HG03558 (cell line): ENCODE measurements around the gene ARHGEF40.
"Not testable (repeated sequence)": the region's sequence is repeated elsewhere in the genome, so short reads cannot be mapped to it uniquely, and the experiment has no call there.

Experiments
- ATAC-seq: cut with Tn5 transposase; IDR thresholded peaks from one replicate; pipeline ENCODE4 v1.9.1; 2021; ENCODE audit warnings: moderate number of reproducible peaks; ENCODE audit not compliant: unreplicated experiment; ENCODE audit errors: extremely low read depth

ARHGEF40 gene

DNA sequence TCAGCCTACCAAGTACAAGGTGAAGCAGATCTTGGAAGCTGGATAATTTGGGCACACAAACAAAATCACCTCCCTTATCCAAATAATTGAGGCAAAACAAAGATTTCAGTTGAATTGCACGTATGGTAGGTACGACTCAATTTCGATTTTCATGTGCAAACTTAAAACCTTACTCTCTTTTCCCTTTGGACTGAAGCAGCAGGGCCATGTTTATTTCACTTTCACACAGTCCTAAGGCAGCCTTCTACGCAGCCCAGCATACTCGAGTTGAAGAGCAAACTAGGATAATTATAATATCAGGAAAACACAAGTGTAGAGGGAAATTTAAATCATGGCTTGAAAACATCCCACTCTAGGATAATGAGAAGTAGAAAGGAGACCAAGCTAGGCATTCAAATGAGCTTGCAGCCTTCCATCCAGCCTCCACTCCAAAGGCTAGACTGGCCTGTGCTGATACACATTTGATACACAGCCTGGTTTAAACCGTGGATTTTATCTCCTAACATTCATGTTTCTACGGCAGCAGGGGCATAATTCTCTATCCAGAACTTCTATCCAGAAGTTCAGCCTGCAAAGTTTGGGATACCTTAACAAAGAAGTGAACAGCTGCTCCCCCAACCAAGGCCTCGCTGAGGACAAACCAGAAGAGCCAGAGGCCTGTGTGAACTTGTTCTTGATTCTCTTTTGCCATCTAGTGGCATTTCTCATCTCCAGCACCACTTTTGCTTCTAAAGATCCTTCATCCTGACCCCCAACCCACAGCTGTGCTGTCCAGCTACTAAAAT, 30.3 kb upstream of the ARHGEF40 start:
- no peak for ATAC-seq

DNA sequence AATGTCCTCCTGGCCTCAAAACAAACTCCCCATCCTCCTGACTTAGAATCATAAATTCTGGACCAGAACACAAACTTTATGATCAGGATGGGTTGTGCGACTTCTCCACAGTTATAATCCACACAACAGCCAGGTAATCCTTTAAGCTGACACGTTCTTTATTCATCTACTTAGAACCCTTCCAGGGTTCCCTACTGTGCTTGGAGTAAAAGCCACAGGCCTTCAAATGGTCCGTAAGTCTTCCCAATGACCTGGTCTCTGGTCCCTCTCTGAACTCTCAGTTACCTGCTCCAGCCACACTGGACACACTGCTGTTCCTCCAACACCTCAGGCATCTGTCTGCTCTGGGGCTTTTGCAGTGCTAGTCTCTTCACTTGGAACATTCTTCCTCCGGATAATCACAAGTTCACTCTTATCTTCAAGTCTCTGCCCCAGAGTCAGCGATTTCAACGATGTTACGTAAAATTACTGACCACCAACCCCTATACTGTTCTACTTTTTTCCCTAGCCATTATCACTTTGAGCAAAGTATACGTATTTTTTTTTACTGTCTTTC, 29.7 kb upstream of the ARHGEF40 start:
- no peak for ATAC-seq

DNA sequence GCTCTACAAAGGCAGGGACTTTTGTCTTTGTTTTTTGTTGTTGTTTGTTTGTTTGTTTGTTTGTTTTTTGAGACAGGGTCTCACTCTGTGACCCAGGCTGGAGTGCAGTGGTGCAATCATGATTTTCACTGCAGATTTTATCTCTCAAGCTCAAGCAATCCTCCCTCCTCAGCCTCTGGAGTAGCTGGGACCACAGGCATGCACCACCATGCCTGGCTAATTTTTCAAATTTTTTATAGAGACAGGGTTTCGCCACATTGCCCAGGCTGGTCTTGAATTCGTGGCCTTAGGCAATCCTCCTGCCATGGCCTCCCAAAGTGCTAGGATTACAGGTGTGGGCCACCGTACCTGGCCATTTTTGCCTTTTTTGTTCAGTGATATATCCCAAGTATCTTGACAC, 29.2 kb upstream of the ARHGEF40 start:
- not testable (repeated sequence) for ATAC-seq

DNA sequence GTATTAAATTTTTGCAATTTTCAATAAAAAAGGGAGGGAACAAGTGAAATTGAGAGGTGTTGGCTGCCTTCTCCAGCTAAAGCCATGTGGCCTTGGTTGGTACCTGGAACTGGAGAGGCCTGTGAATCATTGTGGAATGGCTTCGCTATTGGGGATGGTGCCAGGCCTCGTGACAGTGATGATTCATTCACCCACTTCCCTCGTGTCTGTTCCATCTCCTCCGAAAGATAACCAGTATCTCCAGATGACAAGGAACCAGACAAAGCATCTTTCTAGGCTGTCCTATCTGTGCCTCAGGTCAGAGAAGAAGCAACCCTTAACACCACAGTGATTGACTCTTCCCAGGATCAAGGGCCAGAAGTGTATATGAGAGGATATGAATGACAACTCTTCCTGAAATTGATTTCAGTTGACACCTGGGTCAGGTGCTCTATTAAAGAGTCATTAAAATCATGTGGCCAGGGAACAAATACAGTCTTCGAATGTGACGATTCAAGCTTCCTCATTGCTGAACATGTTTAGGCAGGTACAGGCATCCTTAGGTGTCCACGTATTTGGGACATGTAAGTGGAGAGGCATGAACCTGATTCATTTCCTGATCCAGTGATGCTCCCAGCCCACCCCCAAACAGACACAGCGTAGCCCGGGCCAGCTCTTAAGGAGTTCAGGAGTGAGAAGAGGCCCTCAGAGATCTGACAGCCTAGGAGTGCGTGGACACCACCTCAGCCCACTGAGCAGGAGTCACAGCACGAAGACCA, 28.2 kb upstream of the ARHGEF40 start, which contains the start of gene RNASE7:
TSS of gene RNASE7 (plus strand) at position 687 of the 758 bp plus-strand sequence. CDS start 631 bp downstream, outside the sequence.
- no peak for ATAC-seq

DNA sequence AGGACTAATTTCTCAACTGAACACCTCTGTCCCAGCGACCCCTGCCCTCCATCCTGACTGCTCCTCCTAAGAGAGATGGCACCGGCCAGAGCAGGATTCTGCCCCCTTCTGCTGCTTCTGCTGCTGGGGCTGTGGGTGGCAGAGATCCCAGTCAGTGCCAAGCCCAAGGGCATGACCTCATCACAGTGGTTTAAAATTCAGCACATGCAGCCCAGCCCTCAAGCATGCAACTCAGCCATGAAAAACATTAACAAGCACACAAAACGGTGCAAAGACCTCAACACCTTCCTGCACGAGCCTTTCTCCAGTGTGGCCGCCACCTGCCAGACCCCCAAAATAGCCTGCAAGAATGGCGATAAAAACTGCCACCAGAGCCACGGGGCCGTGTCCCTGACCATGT, 27.2 kb upstream of the ARHGEF40 start:
- no peak for ATAC-seq

DNA sequence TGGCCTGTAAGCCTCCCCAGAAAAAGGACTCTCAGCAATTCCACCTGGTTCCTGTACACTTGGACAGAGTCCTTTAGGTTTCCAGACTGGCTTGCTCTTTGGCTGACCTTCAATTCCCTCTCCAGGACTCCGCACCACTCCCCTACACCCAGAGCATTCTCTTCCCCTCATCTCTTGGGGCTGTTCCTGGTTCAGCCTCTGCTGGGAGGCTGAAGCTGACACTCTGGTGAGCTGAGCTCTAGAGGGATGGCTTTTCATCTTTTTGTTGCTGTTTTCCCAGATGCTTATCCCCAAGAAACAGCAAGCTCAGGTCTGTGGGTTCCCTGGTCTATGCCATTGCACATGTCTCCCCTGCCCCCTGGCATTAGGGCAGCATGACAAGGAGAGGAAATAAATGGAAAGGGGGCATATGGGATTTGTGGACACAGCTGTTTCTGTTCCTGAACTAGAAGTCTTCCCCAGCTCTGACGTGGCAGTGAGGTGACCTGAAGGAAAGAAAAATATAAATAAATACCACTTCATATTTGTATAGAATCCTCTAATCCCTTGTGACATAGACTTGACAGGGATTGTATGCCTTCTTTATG, 26.6 kb upstream of the ARHGEF40 start:
- ATAC-seq, result no peak

DNA sequence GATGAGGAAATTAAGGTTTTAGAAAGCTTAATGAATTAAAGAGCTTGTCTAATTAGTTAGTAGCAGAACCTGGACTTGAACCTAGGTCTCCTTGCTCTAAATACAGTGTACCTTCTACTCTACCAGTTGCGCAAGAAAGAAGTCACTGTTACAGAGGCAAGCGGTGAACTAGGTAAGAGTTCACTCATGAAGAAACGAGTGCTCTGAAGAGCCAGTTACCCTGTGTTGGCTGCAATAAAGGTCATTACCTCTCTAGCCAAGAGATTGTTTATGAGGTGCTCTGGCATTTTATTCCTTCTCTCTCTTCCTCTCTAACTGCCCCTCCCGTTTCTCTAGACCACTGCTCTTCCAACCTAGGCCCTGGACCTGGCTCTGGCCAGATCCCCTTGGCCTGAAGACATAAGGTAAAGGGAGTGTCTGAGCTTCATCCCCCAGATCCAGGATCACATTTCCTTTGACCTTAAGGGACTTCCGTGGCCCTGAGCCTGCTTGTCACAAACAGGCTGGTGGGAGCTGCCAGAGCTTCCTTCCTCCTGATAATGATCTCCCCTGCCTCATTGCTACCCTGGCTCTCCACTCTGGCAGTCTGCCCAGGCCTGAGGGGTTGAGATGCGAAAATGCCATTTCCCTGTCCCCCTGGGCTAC, 26.0 kb upstream of the ARHGEF40 start:
- no peak for ATAC-seq

DNA sequence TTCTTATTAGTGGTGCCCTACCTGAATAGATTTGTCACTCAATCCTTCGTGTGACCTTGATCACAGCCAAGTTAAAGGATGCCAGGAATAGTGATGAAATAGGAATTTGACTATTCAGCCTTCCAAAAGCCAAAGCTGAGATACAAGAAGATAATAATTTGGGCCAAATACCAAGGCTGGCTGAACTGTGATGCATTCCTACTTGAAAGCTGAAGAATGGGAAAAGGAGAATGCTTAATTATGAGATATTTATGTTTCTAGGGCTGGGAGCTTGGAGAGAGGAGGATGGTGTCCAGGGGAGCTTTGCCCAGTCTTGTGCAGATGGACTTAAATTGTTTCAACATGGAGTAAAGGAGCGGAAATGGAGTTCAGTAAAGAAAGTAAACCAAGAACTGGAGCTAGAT, 22.7 kb upstream of the ARHGEF40 start:
- no peak for ATAC-seq

DNA sequence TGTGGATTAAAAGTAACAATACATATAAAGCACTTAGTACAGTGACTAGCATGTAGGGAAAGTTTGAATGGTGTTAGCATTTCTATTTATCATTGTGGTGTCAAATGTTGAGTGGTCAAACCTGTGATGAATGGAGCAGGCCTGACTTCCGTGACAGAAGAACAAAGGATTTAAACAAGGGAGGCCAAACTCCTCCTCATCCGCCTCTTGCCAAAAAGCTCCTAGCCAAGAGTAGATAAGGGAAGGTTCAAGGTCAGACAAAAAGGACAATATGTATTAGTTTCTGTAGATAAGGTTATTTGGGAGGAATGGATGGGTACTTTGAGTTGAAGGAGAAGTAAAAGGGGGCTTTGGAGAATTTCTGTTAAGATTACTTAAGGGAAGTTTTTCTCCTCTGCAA, 21.5 kb upstream of the ARHGEF40 start:
- no peak for ATAC-seq

DNA sequence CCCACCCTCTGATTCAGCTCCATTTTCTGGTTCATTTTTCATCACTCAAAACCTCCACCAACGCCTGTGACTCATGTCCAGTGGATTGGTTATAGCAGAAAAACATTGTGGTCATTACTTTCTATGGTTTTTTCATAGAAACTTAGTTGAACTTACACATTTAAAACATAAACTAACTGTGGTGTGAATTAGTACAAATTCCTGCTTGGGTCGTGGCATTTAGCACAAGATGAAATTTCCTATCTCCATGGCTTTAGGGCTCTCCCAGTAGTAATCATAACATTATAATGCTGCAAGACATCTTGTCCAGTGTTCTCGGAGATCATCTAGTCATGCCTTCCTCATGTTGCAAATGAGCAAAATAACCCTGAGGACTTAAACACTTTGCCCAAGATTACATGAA, 20.8 kb upstream of the ARHGEF40 start:
- no peak for ATAC-seq

DNA sequence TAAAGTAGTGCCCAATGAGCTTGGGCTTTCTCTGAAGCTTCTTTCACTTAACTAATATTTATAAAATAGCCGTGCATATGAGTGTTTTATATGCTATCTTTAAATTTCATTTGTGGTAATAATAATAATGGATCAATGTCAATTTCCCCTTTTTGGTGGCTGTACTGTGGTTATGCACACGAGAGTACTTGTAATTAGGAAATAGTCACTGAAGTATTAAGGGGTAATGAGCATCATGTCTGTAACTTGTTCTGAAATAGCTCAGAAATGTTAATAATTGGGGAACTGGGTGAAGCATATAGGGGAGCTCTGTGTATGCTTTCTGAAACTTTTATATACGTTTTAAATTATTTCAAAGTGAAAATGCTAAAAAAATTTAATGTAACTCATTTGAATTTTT, 19.5 kb upstream of the ARHGEF40 start:
- no peak for ATAC-seq

DNA sequence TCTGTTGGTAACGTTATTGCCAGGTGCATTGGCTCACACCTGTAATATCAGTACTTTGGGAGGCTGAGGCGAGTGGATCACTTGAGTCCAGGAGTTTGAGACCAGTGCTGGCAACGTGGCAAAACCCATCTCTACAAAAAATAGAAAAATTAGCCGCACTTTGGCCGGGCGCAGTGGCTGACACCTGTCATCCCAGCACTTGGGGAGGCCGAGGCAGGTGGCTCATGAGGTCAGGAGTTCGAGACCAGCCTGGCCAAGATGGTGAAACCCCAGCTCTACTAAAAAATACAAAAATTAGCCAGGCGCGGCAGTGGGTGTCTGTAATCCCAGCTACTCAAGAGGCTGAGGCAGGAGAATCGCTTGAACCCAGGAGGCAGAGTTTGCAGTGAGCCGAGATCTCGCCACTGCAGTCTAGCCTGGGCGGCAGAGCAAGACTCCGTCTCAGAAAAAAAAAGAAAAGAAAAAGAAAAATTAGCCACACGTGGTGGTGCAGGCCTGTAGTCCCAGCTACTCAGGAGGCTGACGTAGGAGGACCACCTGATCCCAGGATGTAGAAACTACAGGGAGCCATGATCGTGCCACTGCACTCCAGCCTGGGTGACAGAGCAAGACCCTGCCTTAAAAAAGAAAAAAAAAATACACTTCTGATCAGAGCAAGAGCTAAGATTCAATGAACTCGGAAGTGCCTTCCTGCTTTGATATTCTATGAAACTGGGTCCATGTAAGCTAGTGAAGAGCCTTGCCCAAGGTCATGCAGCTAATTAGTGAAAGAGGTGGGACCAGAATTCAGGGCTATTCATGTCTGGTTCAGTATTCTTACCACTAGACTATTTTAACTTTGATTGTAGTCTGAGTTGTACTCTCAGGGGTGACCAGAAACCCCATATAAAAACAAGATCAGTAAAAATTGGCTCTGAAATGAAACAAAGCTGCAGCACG, 16.7 kb upstream of the ARHGEF40 start:
- ATAC-seq, result no peak

DNA sequence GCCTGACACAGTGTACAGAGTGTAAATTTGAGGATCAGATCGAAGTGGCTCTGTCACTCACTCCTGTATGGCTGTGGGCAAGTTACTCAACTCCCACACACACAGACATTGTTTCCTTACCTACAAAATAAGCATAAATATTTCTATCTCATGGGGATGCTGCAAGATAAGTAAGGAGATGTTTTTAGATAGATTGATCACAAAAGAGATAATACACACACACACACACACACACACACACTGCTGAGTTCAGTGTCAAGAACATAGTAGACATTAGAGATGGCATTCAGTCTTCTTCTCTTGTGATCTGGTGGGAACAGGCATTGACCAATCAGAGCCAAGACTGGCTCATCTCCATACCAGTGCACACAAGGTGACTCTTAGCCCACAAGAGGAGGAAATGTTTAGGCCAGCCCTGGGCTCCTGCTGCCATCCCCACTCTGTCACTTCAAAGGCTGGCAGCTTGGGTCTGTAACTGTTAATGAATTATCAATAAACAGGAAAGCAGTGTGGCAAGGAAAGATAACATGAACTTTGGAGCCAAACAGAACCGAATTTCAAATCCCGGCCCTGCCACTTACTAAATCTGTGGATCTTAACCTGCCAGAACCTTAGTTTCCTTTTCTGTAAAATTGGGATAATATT, 15.9 kb upstream of the ARHGEF40 start:
- no peak for ATAC-seq

DNA sequence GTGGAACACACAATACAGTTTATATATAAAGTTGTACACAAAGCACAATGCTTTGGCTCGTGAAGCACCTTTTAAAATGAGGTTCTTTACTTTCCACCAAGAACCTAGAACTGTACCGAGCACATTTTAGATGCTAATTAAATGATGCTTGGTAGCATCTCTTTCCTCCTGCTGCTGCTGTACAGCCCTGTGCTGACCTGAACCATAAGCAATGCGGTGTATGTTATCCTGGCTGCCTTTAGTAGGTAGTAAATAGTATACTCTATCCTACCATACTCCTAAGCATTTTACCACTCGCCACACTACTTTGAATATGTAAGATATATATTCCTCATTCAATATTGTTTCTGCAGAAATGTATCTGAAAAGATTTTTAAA, 15.3 kb upstream of the ARHGEF40 start:
- no peak for ATAC-seq

DNA sequence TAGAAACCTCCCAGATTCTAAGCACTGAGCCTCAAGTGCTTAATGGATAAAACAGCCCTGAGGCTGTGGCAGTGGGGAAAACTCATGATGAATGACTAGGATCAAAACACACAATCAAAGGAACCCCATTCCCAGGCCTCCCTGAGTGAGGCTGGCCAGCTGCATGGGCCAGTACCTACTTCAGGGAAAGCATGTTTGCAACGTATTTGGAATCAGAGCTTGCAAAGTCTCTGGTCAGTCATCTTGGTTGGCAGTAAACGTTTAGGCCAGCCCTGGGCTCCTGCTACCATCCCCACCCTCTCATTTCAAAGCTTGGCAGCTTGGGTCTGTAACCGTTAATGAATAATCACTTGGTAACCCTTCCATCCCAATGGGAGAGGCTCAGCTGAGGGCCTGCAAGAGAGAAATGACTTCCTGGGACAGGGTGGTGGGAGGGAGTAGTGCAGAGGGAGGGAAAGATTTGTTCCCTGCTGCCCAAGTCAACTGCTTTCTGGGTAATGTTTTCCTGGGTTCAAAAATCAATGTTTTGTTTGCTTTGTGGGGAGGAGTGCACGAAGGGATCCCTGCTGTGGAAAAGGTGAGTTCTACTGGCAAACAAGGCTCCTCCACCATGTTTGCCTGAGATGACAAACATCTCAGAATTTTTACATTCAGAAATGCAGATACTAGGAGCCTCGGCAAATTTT, 14.5 kb upstream of the ARHGEF40 start:
- no peak for ATAC-seq

DNA sequence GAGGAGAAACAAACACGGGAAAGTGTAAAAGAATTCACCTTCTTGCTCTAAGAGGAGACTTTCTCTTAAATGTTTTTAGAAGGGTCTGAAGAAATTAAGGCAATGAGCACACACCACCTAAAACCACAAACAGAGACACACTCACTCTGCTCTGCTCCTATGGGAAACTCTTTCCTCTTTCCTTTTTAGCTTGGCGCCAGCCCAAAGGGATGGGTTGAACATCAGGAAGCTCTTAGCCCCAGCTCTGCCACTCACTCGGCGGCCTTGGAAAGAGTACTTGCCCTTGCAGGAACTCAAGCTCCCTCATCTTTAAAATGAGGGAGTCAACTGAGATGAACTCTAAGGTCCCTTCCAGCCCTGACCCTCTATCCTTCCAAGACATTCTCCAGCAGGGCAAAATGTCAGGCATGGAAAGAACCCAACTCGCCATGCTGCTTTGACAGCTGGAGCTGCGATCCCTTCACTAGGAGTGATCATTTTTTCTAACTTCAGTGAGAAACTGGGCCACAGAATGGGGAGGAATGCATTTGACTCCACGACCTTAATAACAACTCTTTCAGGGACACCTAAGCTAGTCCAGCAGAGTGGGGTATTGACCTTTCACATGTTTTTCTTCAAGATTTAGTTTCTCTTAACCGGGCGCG, 13.5 kb upstream of the ARHGEF40 start:
- no peak for ATAC-seq

DNA sequence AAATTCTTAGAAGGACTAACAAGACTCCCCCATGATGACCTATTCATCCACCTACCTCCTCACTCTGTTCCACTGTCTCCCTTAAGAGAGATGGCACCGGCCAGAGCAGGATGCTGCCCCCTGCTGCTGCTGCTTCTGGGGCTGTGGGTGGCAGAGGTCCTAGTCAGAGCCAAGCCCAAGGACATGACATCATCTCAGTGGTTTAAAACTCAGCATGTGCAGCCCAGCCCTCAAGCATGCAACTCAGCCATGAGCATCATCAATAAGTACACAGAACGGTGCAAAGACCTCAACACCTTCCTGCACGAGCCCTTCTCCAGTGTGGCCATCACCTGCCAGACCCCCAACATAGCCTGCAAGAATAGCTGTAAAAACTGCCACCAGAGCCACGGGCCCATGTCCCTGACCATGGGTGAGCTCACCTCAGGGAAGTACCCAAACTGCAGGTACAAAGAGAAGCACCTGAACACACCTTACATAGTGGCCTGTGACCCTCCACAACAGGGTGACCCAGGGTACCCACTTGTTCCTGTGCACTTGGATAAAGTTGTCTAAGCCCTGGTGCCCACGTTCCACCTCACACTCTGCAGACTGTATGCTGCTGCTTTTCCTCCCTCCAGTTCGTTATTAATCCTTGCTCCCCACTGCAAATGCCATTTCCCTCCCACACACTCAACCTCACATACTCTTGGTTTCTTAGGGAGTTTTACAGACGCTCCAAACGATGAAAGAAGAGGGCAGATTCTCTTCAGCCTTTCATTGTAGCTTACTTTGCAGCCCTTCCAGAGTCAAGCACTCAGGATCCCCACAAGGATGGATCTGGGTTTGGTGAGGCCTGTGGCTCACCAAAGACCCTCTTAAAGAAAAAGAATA, 12.1 kb upstream of the ARHGEF40 start, which contains the start of gene RNASE8:
TSS of gene RNASE8 (plus strand) at position 20 of the 873 bp plus-strand sequence. CDS start at position 91, 71 bp downstream.
- no peak for ATAC-seq
